DMS 273 treated with DMSO at 0.1 percent for 48 hours (cell line): ENCODE results near the gene MVD.

Source experiments
- DNase-seq: peaks from one replicate; lab custom pipeline; 2025; lab: John Stamatoyannopoulos, UW

MVD gene, protein sequence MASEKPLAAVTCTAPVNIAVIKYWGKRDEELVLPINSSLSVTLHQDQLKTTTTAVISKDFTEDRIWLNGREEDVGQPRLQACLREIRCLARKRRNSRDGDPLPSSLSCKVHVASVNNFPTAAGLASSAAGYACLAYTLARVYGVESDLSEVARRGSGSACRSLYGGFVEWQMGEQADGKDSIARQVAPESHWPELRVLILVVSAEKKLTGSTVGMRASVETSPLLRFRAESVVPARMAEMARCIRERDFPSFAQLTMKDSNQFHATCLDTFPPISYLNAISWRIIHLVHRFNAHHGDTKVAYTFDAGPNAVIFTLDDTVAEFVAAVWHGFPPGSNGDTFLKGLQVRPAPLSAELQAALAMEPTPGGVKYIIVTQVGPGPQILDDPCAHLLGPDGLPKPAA

DNA sequence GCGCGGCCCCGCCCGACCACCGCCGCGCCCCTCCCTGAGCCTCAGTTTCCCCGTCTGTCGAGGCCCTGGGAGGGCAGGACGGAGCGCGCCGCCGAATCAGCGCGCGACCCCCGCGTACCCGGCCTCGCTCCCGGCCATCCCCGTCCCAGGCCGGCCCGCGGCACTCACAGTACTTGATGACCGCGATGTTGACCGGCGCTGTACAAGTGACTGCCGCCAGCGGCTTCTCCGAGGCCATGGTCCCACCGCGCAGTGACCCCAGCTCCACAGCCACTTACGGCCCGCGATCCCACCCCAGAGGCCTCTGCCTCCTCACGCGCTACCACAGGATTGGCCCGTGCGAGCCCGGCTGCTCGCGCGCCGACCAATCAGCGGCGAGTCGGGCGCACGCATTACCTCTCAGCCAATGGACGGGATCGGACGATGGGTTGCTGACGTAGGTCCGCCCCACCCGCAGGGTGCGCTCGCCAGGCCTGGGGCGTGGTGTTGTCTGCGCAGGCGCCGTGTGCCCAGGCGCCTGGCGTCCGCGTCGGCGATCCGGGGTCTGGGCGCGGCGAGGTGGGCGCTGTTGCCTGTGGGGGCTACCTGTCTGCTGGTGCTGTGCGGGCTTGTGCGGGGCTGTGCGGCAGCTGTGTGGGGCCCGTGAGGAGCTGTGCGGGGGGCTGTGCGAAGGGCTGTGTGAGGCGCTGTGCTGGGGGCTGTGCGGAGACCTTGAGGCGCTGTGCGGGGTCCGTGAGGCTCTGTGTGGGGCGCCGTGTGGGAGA, at the start of gene MVD:
Gene MVD (minus strand): TSS at position 249 of the 764 bp plus-strand sequence. CDS start 11 bp downstream, at position 238.
- DNase-seq: peak; percentile 91

DNA sequence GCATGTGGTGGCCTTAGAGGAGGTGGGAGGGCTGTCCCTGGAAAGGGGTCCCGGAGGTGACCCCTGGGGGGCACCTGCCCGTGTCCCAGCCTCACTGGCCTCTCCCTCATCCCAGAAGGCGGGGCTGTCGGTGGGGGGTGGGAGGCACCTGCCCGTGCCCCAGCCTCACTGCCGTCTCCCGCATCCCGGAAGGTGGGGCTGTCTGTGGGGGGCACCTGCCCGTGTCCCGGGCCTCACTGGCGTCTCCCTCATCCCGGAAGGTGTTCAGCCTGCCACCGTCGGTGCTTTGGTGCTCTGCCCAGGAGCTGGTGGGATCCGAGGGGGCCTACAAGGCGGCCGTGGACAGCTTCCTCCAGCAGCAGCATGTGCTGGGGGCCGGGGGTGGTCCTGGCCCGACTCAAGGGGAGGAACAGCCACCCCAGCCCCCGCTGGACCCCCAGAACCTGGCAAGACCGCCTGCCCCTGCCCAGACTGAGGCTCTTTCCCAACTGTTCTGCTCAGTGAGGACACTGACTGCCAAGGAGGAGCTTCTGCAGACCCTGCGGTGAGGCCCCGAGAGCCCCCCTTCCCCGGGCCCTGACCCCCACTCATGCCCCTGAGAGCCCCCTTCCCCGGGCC, 49.6 kb upstream of the MVD start:
- no peak for DNase-seq

DNA sequence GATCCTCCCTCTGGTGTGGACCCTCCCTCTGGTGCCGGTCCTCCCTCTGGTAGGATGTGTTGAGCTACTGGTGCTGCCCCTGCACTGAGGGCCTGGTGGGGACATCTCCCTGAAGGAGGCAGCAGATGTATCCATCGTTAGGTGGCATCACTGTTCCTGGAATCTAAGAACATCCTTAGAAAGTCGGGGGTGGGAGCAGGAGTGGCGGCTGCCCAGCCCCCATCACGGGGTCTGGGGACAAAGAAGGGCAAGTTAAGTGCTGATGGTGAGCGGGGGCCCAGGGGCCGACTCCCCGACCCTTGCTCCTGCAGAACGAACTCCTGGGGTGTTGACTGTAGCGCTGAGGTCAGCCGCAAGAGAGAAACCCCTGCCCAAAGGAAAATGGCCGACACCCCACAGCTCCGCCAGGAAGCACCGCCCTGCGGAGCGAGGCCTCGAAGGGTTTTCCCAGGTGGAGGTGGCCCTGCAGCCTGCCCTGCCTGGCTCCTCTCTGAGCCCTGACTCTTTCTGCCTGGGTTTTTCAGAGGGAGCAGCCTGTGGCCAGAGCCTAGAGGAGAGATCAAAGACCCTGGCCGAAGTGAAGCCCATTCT, 49.0 kb upstream of the MVD start:
- no peak for DNase-seq

DNA sequence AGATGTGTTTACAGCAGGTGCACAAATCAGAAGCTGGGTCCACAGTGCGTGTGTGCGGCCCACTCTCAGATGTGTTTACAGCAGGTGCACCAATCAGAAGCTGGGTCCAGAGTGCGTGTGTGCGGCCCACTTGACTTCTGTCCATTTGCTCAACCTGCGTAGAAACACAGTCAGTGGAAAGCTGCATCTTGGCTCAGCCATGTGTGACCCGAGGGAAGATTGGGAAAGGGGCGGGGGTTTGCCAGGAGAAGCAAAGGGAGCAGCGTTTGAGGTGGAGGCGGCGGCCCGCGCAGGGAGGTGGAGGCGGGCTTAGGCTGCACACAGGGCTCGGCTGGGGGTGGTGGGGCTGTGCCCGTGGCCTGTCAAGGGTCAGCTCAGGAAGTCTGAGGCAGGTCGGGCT, 47.7 kb upstream of the MVD start:
- no peak for DNase-seq

DNA sequence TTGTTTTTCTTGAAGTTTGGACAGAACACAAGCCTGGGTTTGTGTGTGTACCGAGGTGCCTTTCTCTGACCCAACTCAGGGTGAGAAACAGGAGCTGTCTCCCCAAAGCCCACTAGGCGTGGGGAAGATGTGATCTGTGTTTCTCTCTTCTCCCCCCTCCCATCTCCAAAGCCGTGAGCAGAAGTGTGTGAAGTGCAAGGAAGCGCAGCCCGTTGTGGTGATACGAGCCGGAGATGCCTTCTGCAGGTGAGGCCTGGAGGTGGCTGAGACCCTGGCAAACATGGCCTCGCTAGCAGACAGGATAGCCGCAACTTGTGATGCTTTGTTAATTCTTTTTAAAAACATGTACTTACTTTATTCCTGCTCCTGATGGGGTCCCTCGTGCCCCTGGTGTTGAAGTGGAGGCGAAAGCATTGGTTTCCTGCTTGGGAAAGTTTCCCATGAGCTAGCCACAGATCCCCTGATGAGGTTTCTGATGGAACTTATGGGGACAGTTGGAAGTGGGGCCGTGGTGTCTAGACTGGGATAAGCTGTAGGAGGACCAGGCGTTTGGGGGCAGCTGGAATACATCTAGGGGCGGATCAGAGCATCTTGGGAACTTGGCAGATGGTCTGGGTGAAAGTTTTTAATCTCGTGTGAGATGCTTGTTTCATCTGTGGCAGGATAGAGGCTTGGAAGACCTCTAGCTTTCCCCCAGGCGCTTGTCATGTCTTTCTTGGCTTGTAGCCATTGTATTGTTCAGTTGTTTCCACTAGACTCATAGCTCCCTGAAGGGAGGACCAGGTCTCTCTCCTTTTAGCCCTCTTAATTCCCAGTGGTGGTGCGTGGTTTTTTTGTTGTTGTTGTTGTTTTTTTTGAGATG, 44.3 kb upstream of the MVD start:
- DNase-seq: no peak

DNA sequence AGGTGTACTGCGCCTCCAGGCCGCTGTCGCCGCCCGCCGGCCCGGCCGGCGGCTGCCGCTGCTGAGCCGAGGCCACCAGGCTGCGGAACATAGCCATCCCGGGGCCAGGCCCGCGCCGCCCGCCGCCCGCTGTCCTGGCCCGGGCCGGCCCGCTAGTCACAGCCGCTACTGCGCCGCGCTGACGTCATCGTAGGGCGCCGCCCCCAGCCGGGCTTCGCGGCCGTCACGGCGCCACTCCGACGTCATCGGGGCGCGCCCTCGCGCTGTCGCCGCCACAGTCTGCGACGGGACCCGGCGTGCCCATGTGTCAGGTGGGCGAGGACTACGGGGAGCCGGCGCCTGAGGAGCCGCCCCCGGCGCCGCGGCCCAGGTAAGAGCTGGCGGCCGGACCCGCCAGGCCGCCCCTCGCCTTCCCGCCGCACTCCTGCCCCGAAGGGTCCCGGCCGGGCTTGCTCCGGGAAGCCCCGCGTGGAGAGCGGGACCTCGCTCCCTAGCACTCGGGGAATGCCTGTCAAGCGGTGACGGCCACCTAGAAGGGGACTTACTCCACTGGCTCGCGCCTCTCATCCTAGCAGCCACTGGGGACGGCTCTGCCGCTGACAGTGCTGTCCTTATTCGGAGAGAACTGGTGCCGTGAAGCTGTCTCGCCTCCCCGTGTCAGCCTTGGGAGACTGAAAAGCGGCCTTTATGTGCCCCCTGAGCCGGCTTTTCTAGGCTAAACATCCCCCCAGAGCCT, 43.5 kb upstream of the MVD start, which contains the start of the genes CTU2 and RNF166:
Gene CTU2 (plus strand): TSS at position 275 of the 736 bp plus-strand sequence. CDS start 28 bp downstream, at position 303.
Gene RNF166 (minus strand): TSS at position 180 of the 736 bp plus-strand sequence. CDS start 83 bp downstream, at position 97.
- DNase-seq: peak; percentile 29

DNA sequence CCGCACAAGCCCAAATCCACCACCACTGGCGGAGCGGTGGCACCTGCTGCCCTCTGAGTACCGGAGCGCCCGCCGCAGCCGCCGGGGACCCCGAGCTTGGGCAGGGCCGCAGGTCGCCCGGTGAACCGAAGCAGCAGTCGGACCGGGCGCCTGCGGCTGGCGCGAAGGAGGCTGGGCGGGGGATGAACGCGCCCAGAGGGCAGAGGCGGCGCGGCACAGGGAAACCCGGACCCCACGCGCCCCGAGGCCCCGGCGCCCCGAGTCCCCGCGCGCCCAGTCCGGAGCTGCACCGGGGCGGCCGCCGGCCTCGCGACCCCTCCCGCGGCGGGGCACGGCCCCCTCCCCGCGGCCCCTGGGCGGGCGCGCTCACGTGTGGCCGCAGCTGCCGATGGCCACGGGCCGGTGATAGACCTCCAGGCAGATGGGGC, 42.9 kb upstream of the MVD start:
- DNase-seq: no peak

DNA sequence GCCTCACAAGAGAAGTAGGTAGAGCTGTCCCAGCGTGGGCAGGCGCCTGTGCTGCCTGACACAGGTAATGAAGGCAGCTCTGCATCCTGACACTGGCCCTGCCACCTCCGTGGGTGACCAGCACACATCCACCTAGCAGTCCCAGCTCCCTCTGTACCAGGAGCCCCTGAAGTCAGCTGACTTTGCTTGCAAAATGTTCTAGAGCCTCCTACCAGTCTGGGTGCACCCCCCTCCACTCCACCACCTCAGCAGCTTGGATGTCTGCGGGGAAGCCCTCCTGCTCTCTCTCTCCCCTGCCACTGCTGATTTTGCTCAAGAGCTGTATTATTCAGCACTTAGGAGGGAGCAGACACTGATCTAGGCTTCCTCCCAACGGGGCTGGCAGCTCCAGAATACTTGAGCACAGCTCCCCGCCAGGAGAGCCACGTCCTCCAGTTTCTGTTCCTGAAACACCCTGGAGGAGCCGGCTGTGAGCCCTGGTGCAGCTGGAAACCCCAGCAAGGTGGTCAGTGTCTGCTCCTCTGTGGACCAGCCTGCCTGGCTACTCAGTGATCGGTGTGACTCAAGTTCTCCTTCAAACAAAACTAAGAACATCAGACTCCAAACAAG, 42.3 kb upstream of the MVD start:
- no peak for DNase-seq

DNA sequence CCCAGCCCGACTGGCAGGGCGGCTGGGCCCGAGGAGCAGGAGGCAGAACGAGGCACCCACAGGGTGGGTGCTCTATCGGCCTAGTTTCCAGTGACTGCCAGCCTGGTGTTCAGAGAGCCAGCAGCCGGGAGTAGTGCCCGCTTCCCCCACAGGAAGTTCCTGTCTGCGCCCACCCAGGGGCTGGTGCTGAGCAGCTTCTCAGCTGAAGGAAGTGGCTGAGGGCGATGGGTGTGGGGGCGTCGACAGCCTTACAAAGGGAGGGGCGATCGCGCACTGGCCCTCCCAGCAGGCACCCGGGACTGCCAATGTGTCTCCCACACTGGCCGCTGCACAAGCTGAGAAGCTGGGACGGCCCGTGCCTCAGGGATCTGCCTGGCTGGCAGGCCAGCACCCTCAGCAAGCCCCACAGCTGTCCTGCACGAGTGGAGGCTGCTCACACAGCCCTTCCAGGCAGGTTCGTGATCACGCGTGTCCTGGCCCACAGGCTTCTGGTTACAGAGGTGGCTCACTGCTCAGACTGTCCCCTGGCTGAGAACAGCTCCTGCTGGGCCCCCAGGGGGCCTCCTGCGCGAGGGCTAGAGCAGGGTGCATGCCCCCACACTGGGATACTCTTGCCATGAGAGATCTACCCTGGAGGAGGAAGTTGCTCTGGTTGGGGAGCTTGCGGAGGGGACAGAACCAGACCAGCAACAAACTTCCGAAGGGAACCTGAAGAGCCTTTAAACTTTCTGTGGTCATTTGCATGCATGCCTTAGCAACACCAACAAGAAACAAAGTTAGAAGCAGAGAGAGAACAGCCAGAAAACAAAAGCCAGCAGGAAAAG, 40.8 kb upstream of the MVD start:
- no peak for DNase-seq

DNA sequence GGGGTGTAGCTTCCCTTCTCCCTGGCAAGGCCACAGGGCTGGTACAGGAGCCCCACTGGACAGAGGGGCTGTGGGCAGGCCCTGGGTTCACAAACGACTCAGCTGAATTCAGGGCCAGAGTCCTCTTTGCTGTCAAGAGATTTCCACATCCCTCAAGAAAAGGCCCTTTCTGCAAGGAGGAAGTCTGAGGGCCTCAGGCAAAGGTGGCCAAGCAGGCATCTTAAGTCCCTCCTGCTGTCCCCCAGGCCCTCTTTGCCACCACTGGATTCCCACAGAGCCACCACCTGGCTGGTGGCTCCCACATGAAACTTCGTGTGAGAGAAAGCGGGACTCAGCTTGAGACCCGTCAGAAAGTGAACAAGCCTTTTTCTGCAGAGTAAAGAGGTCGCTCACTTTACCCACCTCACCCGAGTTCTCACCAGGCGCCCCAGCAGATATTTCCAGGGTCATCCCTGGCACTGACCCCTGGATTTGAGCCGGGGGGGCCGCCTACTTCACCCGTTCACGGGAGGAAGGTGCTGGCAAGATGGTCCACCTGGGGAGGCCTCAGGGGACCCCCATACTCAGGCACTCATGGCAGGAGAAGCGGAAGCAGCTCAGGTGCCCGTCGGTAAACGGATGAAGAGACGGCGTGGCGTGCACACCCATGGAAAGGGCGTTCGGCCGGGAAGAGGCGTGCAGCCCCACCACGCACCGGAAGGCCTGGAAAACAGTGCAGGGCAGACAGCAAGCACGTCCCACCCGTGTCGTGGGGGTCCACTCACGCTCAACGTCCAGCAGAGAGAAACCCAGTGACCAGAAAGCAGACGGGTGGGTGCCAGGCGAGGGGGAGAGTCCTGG, 39.7 kb upstream of the MVD start:
- no peak for DNase-seq

DNA sequence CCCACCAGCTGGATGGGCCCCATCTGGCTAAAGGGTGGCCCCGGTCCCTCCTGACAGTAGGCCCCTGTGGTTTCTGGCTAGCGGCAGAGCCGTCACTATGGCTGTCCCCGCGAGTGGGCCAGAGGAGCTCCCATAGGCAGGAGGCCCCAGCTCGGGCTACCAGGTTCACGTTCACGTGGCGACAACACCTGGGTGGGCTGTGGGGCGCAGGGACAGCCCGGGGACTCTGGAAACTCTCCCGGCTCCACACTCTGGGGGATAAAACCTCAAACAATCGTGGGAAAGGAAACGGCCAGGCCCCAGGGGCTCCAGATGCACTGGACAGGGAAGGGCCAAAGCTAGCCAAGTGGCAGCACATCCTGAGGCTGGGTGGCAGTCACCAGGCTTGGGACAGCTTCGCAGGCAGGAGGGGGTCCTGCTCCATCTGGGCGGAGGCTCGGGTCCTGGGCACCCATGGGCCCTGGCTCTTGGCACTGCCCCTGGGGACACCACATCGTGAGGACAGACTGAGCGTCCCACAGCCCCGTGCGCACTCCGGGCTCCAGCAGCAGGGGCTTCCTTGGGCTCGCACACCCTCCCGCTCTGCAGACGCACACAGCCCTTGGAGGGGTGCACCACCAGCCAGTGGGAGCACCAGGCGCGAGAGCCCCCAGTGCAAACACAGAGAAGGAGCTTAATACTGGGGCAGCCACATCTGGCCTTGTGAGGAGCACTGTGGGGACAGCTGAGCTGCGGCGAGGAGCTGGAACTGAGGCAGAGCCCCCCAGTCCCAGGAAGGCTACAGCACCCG, 38.9 kb upstream of the MVD start:
- DNase-seq: no peak

DNA sequence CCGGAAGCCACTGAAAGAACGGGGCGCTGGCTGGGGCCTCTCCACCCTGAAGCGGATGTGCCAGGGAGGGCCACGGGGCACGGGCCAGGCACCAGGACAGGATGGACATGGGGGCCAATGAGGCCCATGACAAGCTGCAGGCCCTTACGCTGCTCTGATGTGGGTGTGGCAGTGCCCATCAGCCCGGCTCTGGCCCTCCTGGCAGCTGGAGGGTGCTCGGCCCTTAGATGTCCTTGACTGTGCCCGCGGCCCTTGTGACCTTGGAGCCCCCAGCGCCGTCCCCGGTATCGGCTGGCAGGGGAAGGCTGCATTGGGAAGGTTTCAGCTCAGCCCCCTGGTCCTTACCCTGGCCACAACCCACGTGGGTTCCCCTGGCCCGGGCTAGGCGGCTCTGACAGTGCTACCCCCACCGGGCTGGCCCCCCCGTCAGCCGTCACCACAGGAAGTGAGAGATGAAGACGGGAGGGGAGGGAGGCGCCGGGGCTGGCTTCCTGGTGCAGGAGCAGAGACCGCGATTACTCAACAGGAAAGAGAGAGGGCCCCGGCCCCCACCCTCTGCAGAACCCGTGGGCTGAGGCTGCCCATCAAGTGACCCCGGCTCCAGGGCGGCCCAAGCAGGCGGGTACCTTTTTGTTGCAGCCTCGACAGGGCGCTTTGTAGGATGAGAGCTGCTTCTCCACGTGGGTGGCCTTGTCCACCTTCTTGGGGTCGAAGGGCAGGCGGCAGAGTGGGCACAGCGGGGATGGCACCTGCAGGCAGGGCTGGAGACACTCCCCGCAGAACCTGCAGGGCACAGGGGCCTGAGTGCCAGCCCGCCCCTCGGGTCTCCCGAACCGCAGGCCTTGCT, 38.0 kb upstream of the MVD start:
- DNase-seq: no peak

DNA sequence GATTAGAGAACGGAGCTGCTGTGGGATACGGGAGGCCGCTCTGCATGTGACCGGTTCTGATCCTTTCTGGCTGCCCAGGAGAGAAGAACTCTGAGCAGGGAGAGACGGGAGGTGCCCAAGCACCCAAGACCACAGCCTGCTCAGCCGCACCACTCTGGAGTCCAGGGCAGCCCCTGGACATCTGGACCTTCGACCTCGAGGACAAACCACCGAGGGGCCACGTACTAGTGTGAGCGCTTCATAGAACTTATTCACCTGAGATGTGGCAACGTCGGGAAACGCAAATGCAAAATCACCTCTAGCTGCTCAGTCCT, 37.4 kb upstream of the MVD start:
- DNase-seq: no peak

DNA sequence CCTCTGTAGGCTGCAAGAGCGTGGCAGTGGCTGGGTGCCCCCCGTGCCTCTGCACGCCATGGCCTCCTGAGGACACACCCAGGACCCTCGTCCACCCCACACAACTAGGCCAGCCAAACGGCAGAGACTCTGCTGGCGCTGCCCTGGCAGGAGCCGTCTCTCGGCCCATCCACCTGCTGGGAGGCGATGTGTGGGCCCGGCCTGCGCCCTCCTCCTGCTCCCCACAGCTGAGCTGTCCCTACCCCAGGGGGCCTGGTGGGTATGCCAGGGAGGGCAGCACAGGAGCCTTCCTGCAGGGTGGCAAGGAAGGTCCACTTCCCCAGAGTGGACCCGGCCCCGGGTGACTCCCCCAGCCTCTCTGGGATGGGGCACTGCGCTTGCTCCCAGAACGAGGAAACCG, 36.3 kb upstream of the MVD start:
- DNase-seq: no peak

DNA sequence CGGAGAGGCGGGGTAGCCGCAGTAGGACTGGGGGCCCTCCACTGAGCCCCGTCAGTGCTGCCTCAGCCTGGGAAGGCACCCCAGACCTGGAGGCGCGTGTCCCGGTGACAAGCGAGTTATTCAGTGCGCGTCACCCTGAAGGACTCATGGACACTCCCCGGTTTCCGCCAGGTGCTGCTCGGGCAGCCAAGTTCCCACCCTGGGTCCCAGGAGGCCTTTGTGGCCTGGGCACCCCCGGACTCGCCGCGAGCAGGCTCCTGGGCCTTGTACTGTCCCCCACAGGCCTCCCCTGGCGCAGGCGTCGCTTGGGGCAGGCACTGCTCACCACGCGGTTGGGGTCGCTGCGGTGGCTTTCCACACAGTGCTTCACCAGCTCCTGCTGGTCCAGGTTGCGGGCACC, 35.8 kb upstream of the MVD start:
- no peak for DNase-seq

DNA sequence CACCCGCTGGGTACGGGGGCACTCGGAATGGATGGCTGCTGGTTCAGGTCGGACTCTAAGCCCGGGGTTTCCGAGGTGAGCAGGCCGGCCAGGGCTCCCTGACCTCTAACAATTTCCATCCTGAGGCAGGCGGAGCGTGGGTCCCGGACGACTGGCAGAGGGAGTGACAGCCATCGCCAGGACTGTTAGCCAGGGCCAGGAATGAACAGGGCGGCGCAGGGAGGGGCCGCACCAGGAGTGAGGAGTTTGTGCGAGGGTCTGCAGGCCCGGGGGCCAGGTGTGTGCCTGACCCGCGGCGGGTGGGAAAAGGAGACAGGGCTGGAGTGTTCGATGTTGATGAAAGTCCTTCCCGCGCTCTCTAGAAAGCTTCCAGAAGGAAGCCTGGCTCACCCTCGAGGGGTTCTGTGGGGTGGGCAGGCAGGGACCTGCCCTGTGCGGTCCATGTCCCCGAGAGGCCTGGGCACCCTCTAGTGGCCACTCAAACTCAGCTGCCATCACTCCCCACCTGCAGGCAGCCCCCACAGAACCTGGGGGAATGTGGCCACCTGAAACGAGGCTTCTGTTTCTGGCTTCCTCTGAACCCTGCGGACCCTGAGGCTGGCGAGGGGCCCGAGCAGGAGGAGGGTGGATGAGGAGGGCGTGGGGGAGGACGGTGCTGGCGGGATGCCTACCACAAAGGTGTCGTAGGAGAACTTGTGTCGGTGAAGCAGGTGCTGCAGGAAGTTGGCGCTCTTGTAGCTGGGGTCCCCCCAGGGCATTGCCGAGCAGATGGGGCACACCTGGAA, 35.1 kb upstream of the MVD start:
- DNase-seq: no peak
